ENCODE measurements around the gene WDR76. TPM values are rescaled to one million over a fixed set of nuclear protein-coding genes. Genes with fewer than 3 reads are reported as not detected.

WDR76 gene
- 8.8 TPM for total RNA-seq

GRCh38 chr15:43826508-43827341 is at the start of gene WDR76:
TSS of gene WDR76 (plus strand) at chr15:43827002. CDS start at chr15:43827033, 31 bp downstream.

GRCh38 chr15:43791993-43792760 is 34.6 kb upstream of the WDR76 start, which contains the start of gene SERF2:
TSS of gene SERF2 (plus strand) at chr15:43792320. CDS start at chr15:43792377, 57 bp downstream.

DNA sequence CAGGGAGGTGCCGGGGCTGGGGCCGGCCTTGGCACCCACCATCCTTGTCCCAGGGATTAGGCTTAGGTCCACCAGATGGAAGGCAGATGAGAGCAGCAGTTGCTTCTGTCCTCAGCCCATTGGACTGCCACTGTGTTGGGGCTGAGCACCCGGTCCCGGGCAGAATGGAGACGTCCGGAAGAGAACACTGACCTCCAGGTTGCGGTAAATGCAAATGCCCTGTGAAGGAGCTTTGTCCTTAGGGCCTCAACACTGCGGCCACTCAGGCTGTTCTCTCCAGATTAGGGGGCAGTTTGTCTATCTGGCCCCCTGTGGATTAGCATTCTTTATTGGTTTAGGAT is 26.9 kb upstream of the WDR76 start, which contains the start of gene SERINC4:
Gene SERINC4, minus strand, starts transcription at position 276 of the 341 bp plus-strand sequence. Its CDS starts 234 bp downstream, at position 42.

GRCh38 chr15:43800286-43801141 is 26.3 kb upstream of the WDR76 start, which contains the start of gene HYPK:
TSS of gene HYPK (plus strand) at chr15:43800599. CDS start at chr15:43800623, 24 bp downstream.

DNA sequence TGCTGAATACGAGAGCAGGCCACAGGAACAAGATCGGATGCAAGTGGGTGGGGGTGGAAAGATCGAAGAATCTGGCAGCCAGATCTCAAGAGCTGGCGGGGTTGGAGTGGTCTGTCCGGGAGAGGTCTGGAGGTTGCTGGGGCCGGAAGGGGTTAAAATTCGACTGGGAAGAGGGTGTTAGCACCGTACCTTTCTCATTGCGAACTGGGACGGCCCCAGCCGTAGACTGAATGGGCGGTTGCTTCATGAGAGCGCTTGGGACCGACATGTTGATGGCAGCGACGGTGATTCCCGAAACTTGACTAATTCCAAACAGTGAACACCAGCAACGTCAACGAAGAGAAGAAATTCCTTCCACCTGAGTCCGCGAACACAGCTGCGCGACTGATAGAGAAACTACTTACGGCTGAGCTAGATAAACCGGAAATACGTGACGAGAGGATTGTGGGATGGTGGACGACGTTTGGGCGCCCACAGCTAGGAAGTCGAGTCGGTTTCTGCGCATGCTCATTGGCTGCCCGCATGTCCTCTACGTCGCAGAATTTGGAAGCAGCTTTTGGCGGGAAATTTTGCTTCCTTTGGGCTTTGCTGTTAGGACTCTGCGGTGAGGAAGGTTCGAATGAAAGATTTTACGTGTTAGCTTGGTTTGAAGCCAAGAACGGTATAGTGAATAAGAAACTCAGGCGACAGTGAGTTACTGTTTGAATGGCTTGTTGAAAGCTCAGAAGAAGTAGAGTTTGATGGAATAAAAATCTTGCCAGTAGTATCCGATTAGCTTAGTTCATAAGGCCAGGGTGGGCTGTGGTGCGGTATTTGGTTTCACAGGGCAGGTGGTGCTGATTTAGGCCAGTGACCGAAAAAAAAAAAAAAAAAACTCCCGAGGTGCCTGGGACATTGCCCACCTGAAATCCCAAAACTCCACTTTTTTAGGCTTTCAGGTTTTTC is 2.2 kb upstream of the WDR76 start, which contains the start of gene MFAP1:
Gene MFAP1, minus strand, starts transcription at position 389 of the 945 bp plus-strand sequence. Its CDS starts 121 bp downstream, at position 268.

Small RNA genes lying within 50 kb of the gene (small RNA-seq; reads per million reads assigned to genes)
- gene MIR1282 (ENCODE audit: low replicate concordance) (not detected), gene RF00019 (ENCODE audit: low replicate concordance) (not detected)

Other genes with a start within 250 kb of the WDR76 start
- 35.4 TPM for gene PPIP5K1, start 236.8 kb upstream of the WDR76 start, total RNA-seq
- 1.9 TPM for gene CKMT1B, start 233.0 kb upstream of the WDR76 start, total RNA-seq
- 0.82 TPM for gene STRC, start 208.2 kb upstream of the WDR76 start, total RNA-seq
- gene CATSPER2, start 178.2 kb upstream of the WDR76 start, total RNA-seq = 1.9 TPM
- gene CKMT1A, start 133.1 kb upstream of the WDR76 start, total RNA-seq = 0.47 TPM
- 156 TPM for gene PDIA3, start 80.6 kb upstream of the WDR76 start, total RNA-seq
- gene ELL3, start 50.0 kb upstream of the WDR76 start, total RNA-seq = 3.6 TPM
- 264 TPM for gene SERF2, start 34.7 kb upstream of the WDR76 start, total RNA-seq
- 0.23 TPM for gene SERINC4, start 26.8 kb upstream of the WDR76 start, total RNA-seq
- 5.5 TPM for gene HYPK, start 26.4 kb upstream of the WDR76 start, total RNA-seq
- 21.5 TPM for gene MFAP1, start 2.3 kb upstream of the WDR76 start, total RNA-seq

All from metanephros (tissue), 2 donors.